MM.1S (cell line): ENCODE results near the gene HECTD2.

Source experiments
- CTCF ChIP-seq: fragments of 300-600 bp; sonication (generic); IDR thresholded peaks from 2 replicates; pipeline ENCODE4 v1.5.1; 2016; ENCODE audit warnings: antibody characterized with exemption, low read length, mixed read lengths
- EZH2phosphoT487 ChIP-seq: fragments of 300-600 bp; sonication (generic); IDR thresholded peaks from 2 replicates; pipeline ENCODE4 v1.6.1; 2018; ENCODE audit warnings: antibody characterized with exemption, low read length

- TF ChIP-seq CTCF: no peak
- no peak for TF ChIP-seq EZH2phosphoT487
These were observed 149.6 kb downstream of the HECTD2 start for GRCh38 chr10:91559750-91560149.
